ENCODE measurements around the gene MTHFD2L. TPM values are rescaled to one million over a fixed set of nuclear protein-coding genes. Genes with fewer than 3 reads are reported as not detected.

MTHFD2L gene
- total and polyA plus RNA-seq, 2 donors from 2014 or later = 12.3 to 16.3 TPM

GRCh38 chr4:74223801-74224200 is 65.9 kb downstream of the MTHFD2L start:
- H3K4me3 ChIP-seq (ENCODE audit: low read length in 3 of 3) = no peak overlapping the region
- no peaks in the 10 kb centered on the region for H3K4me1 ChIP-seq (ENCODE audit: control insufficient read depth in 2 of 3, insufficient read depth in 2 of 3, low read depth in 1 of 3, low read length in 3 of 3)
- no peaks in the 10 kb centered on the region for H3K27me3 ChIP-seq (ENCODE audit: control insufficient read depth, insufficient read depth, low read length)
- no peak for DNase-seq
- intact Hi-C loops (cut with DNase I) = no loop called here
- no peak overlapping the region for H3K9ac ChIP-seq (ENCODE audit: low read length in 3 of 3)
- H3K9me3 ChIP-seq (ENCODE audit: control insufficient read depth in 2 of 3, insufficient read depth in 1 of 3, low read length in 3 of 3) = no peaks in the 10 kb centered on the region
- no peak overlapping the region for H3K27ac ChIP-seq (ENCODE audit: low read depth in 2 of 2, low read length in 2 of 2)
- no peak for TF ChIP-seq CTCF (IDR thresholded peaks at IDR 0.05; ENCODE audit: borderline replicate concordance, extremely low read depth, insufficient read depth)
- no peaks in the 10 kb centered on the region for H3K36me3 ChIP-seq (ENCODE audit: control insufficient read depth in 2 of 3, insufficient read depth in 3 of 3, low read length in 3 of 3)
- FAIRE-seq = no peak

- no peaks in the 10 kb centered on the region for H3K36me3 ChIP-seq (ENCODE audit: control insufficient read depth in 2 of 3, insufficient read depth in 3 of 3, low read length in 3 of 3)
- intact Hi-C loops (cut with DNase I) = no loop called here
- no peak for FAIRE-seq
- H3K9ac ChIP-seq (ENCODE audit: low read length in 3 of 3) = no peak overlapping the region
- H3K27ac ChIP-seq (ENCODE audit: low read depth in 2 of 2, low read length in 2 of 2) = no peak overlapping the region
- no peaks in the 10 kb centered on the region for H3K9me3 ChIP-seq (ENCODE audit: control insufficient read depth in 2 of 3, insufficient read depth in 1 of 3, low read length in 3 of 3)
- peak; percentile 66 to 77 (median 68) for DNase-seq
- H3K4me1 ChIP-seq (ENCODE audit: control insufficient read depth in 2 of 3, insufficient read depth in 2 of 3, low read depth in 1 of 3, low read length in 3 of 3) = no peaks in the 10 kb centered on the region
- TF ChIP-seq CTCF (IDR thresholded peaks at IDR 0.05; ENCODE audit: borderline replicate concordance, extremely low read depth, insufficient read depth) = peak; percentile 74
- no peaks in the 10 kb centered on the region for H3K27me3 ChIP-seq (ENCODE audit: control insufficient read depth, insufficient read depth, low read length)
- H3K4me3 ChIP-seq (ENCODE audit: low read length in 3 of 3) = no peak overlapping the region
Observed at GRCh38 chr4:74228691-74229640, 71.0 kb downstream of the MTHFD2L start.

- Histone ChIP-seq H3K4me3 (ENCODE audit: low read length in 3 of 3) (no peak overlapping the region), H3K9ac (ENCODE audit: low read length in 3 of 3) (no peak overlapping the region), H3K36me3 (ENCODE audit: control insufficient read depth in 2 of 3, insufficient read depth in 3 of 3, low read length in 3 of 3) (no peaks in the 10 kb centered on the region), H3K4me1 (ENCODE audit: control insufficient read depth in 2 of 3, insufficient read depth in 2 of 3, low read depth in 1 of 3, low read length in 3 of 3) (no peaks in the 10 kb centered on the region), H3K9me3 (ENCODE audit: control insufficient read depth in 2 of 3, insufficient read depth in 1 of 3, low read length in 3 of 3) (no peaks in the 10 kb centered on the region), H3K27ac (ENCODE audit: low read depth in 2 of 2, low read length in 2 of 2) (no peak overlapping the region), H3K27me3 (ENCODE audit: control insufficient read depth, insufficient read depth, low read length) (no peaks in the 10 kb centered on the region)
- DNase-seq (no peak), FAIRE-seq (no peak)
- no peak for TF ChIP-seq CTCF (IDR thresholded peaks at IDR 0.05; ENCODE audit: borderline replicate concordance, extremely low read depth, insufficient read depth)
- intact Hi-C loops (cut with DNase I) = no loop called here
Observed at GRCh38 chr4:74230902-74231499, 73.1 kb downstream of the MTHFD2L start.

Measured in kidney (tissue), 14 donors.